Astrocyte of the cerebellum (primary cell): Measurements from ENCODE around the gene CCDC107.

Experiments used
- DNase-seq: peaks from one replicate; pipeline ENCODE4 v3.0.0-alpha.2; 2011; ENCODE audit warnings: low read depth
- H3K4me3 ChIP-seq: 2 replicates; pipeline ENCODE4 v1.5.1; 2011; ENCODE audit warnings: mild to moderate bottlenecking, low read depth, low read length, moderate library complexity
- in situ Hi-C: cut with HindIII; loops from 2 replicates; pipeline ENCODE4 v1.10.0; 2017; ENCODE audit warnings: low sequenced_read_pairs
- TF ChIP-seq, protein P1 (sequence below): IDR thresholded peaks from 2 replicates; pipeline ENCODE4 v1.5.1; 2012; ENCODE audit warnings: low read length, low read depth, moderate library complexity, mild to moderate bottlenecking; ENCODE audit errors: missing control alignments

The CCDC107 gene

DNA sequence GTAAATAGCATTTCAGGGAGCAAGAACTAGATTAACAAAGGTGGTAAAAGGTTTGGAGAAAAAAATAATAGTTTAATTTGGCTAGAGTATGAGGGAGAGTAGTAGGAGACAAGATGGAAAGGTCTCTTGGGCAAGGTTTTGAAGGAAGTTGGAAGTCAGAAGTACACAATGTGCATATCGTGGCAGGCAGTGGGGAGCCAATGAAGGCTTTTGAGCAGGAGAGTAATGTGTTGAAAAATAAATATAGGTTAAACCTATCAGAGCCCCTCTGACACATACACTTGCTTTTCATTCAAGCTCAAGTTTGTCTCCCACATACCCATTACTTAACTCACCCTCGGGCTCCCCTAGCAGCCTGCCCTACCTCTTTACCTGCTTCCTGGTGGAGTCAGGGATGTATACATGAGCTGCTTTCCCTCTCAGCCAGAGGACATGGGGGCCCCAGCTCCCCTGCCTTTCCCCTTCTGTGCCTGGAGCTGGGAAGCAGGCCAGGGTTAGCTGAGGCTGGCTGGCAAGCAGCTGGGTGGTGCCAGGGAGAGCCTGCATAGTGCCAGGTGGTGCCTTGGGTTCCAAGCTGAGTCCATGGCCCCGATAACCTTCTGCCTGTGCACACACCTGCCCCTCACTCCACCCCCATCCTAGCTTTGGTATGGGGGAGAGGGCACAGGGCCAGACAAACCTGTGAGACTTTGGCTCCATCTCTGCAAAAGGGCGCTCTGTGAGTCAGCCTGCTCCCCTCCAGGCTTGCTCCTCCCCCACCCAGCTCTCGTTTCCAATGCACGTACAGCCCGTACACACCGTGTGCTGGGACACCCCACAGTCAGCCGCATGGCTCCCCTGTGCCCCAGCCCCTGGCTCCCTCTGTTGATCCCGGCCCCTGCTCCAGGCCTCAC lies 15.3 kb downstream of the CCDC107 start, which contains the start of gene CA9:
TSS of gene CA9 (plus strand) at position 797 of the 893 bp plus-strand sequence. CDS start at position 829, 32 bp downstream.
- no peak within 1 kb of the TSS for H3K4me3 ChIP-seq
- no peak for DNase-seq
- TF ChIP-seq, protein P1, sequence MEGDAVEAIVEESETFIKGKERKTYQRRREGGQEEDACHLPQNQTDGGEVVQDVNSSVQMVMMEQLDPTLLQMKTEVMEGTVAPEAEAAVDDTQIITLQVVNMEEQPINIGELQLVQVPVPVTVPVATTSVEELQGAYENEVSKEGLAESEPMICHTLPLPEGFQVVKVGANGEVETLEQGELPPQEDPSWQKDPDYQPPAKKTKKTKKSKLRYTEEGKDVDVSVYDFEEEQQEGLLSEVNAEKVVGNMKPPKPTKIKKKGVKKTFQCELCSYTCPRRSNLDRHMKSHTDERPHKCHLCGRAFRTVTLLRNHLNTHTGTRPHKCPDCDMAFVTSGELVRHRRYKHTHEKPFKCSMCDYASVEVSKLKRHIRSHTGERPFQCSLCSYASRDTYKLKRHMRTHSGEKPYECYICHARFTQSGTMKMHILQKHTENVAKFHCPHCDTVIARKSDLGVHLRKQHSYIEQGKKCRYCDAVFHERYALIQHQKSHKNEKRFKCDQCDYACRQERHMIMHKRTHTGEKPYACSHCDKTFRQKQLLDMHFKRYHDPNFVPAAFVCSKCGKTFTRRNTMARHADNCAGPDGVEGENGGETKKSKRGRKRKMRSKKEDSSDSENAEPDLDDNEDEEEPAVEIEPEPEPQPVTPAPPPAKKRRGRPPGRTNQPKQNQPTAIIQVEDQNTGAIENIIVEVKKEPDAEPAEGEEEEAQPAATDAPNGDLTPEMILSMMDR: no peak
- in situ Hi-C loops: loop anchor here (10.0 kb wide), 1 partner anchor 69 kb away; the partner anchor contains the start of gene TESK1

DNA sequence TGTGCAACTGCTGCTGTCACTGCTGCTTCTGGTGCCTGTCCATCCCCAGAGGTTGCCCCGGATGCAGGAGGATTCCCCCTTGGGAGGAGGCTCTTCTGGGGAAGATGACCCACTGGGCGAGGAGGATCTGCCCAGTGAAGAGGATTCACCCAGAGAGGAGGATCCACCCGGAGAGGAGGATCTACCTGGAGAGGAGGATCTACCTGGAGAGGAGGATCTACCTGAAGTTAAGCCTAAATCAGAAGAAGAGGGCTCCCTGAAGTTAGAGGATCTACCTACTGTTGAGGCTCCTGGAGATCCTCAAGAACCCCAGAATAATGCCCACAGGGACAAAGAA lies 15.9 kb downstream of the CCDC107 start:
- no peak overlapping the region for H3K4me3 ChIP-seq
- in situ Hi-C loops: loop anchor here (10.0 kb wide), 1 partner anchor 69 kb away; the partner anchor contains the start of gene TESK1
- no peak for DNase-seq
- TF ChIP-seq, protein P1: no peak

DNA sequence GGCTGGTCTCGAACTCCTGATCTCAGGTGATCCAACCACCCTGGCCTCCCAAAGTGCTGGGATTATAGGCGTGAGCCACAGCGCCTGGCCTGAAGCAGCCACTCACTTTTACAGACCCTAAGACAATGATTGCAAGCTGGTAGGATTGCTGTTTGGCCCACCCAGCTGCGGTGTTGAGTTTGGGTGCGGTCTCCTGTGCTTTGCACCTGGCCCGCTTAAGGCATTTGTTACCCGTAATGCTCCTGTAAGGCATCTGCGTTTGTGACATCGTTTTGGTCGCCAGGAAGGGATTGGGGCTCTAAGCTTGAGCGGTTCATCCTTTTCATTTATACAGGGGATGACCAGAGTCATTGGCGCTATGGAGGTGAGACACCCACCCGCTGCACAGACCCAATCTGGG lies 17.1 kb downstream of the CCDC107 start:
- H3K4me3 ChIP-seq: peak overlapping the region; percentile 39
- no peak for DNase-seq
- TF ChIP-seq, protein P1: no peak
- in situ Hi-C loops: loop anchor here (5.0 to 10.0 kb wide), 2 partner anchors 37 to 70 kb away; partner anchors contain the start of gene TESK1

DNA sequence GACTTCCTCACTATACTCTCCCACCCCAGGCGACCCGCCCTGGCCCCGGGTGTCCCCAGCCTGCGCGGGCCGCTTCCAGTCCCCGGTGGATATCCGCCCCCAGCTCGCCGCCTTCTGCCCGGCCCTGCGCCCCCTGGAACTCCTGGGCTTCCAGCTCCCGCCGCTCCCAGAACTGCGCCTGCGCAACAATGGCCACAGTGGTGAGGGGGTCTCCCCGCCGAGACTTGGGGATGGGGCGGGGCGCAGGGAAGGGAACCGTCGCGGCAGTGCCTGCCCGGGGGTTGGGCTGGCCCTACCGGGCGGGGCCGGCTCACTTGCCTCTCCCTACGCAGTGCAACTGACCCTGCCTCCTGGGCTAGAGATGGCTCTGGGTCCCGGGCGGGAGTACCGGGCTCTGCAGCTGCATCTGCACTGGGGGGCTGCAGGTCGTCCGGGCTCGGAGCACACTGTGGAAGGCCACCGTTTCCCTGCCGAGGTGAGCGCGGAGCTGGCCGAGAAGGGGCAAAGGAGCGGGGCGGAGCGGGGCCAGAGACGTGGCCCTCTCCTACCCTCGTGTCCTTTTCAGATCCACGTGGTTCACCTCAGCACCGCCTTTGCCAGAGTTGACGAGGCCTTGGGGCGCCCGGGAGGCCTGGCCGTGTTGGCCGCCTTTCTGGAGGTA lies 17.8 kb downstream of the CCDC107 start:
- TF ChIP-seq, protein P1: no peak
- peak overlapping the region; percentile 39 for H3K4me3 ChIP-seq
- in situ Hi-C loops: loop anchor here (5.0 to 10.0 kb wide), 2 partner anchors 36 to 71 kb away; partner anchors contain the start of gene TESK1
- no peak for DNase-seq

DNA sequence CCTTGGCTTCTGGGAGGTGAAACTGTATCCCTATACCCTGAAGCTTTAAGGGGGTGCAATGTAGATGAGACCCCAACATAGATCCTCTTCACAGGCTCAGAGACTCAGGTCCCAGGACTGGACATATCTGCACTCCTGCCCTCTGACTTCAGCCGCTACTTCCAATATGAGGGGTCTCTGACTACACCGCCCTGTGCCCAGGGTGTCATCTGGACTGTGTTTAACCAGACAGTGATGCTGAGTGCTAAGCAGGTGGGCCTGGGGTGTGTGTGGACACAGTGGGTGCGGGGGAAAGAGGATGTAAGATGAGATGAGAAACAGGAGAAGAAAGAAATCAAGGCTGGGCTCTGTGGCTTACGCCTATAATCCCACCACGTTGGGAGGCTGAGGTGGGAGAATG lies 21.0 kb downstream of the CCDC107 start:
- DNase-seq: no peak
- H3K4me3 ChIP-seq: no peak overlapping the region
- in situ Hi-C loops: loop anchor here (5.0 to 10.0 kb wide), 2 partner anchors 33 to 74 kb away; partner anchors contain the start of gene TESK1
- TF ChIP-seq, protein P1: no peak

DNA sequence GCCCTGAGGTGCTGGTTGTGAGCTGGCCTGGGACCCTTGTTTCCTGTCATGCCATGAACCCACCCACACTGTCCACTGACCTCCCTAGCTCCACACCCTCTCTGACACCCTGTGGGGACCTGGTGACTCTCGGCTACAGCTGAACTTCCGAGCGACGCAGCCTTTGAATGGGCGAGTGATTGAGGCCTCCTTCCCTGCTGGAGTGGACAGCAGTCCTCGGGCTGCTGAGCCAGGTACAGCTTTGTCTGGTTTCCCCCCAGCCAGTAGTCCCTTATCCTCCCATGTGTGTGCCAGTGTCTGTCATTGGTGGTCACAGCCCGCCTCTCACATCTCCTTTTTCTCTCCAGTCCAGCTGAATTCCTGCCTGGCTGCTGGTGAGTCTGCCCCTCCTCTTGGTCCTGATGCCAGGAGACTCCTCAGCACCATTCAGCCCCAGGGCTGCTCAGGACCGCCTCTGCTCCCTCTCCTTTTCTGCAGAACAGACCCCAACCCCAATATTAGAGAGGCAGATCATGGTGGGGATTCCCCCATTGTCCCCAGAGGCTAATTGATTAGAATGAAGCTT lies 21.8 kb downstream of the CCDC107 start:
- no peak overlapping the region for H3K4me3 ChIP-seq
- in situ Hi-C loops: loop anchor here (5.0 to 10.0 kb wide), 2 partner anchors 32 to 75 kb away; partner anchors contain the start of gene TESK1
- TF ChIP-seq, protein P1: no peak
- DNase-seq: no peak
